ENCODE measurements around the gene COX6A2. TPM values are rescaled to one million over a fixed set of nuclear protein-coding genes. Genes with fewer than 3 reads are reported as not detected.
"Not testable (repeated sequence)": the region's sequence is repeated elsewhere in the genome, so short reads cannot be mapped to it uniquely, and the experiment has no call there.

Gene COX6A2
- total RNA-seq, 1 experiment from 2014 or later = not detected

DNA sequence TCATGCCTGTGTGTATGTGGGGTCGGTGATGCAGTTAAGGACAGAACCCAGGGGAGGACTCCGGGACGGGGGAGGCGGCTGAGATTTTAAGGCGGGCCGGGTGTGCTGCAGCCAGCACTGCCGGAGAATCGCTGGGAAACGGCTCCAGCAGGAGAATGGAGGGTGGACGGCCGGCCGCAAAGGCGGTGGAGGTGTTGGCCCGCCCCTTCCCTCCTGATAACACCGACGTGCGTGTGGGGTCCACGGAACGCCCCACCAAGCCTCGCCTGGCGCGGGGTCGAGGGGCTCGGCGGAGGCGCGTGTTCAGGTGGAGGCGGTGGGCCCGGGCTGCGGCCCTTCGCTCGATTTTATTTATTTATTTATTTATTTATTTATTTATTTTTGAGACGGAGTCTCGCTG is 13.8 kb upstream of the COX6A2 start:
- no peak overlapping the region for H3K27ac ChIP-seq
- H4K20me1 ChIP-seq (ENCODE audit: insufficient read depth) = no peaks in the 10 kb centered on the region
- H2AFZ ChIP-seq = no peak overlapping the region
- peak overlapping the region; percentile 70; the same call in 1 of the 2 replicates for H3K4me3 ChIP-seq
- intact Hi-C loops (cut with micrococcal nuclease; ENCODE audit: unreplicated experiment) = loop anchor here (5.0 kb wide), 1 partner anchor 240 kb away; the partner anchor contains the start of gene PYCARD
- TSS peak; percentile 39 for BruUV-seq (replicated peaks)
- POLR2A ChIA-PET (ENCODE audit: unreplicated experiment) = interaction anchor here (0.5 to 0.7 kb wide), 3 partner anchors 97 to 270 kb away, joined by 3 to 4 read pairs (median 3); no protein-coding TSS in a partner anchor
- H3K36me3 ChIP-seq (ENCODE audit: low read depth) = no peaks in the 10 kb centered on the region
- H3F3A ChIP-seq (ENCODE audit: insufficient read depth, low read depth) = peaks cover 20% of the 10 kb centered on the region
- H3K9me2 ChIP-seq (ENCODE audit: insufficient read depth) = no peaks in the 10 kb centered on the region
- no peaks in the 10 kb centered on the region for H3K9me3 ChIP-seq (ENCODE audit: insufficient read depth, low read depth)
- CTCF ChIA-PET = interaction anchor here (1.1 to 1.6 kb wide), 2 partner anchors 11 to 457 kb away, joined by 4 to 8 read pairs; partner anchors contain the start of gene HSD3B7
- DNase-seq = no peak
- no peaks in the 10 kb centered on the region for H3K79me2 ChIP-seq (ENCODE audit: low read depth)
- peak overlapping the region; percentile 82; the same call in 1 of the 2 replicates for H3K4me2 ChIP-seq
- no peaks in the 10 kb centered on the region for H3K27me3 ChIP-seq (ENCODE audit: insufficient read depth, low read depth)
- H3K4me1 ChIP-seq (replicated peaks; ENCODE audit: insufficient read depth) = no peaks in the 10 kb centered on the region
- TF ChIP-seq, protein P1, sequence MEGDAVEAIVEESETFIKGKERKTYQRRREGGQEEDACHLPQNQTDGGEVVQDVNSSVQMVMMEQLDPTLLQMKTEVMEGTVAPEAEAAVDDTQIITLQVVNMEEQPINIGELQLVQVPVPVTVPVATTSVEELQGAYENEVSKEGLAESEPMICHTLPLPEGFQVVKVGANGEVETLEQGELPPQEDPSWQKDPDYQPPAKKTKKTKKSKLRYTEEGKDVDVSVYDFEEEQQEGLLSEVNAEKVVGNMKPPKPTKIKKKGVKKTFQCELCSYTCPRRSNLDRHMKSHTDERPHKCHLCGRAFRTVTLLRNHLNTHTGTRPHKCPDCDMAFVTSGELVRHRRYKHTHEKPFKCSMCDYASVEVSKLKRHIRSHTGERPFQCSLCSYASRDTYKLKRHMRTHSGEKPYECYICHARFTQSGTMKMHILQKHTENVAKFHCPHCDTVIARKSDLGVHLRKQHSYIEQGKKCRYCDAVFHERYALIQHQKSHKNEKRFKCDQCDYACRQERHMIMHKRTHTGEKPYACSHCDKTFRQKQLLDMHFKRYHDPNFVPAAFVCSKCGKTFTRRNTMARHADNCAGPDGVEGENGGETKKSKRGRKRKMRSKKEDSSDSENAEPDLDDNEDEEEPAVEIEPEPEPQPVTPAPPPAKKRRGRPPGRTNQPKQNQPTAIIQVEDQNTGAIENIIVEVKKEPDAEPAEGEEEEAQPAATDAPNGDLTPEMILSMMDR (conservative IDR thresholded peaks at IDR 0.05) = no peak
- no peak for TF ChIP-seq EZH2 (IDR thresholded peaks at IDR 0.05; ENCODE audit: low read depth)

DNA sequence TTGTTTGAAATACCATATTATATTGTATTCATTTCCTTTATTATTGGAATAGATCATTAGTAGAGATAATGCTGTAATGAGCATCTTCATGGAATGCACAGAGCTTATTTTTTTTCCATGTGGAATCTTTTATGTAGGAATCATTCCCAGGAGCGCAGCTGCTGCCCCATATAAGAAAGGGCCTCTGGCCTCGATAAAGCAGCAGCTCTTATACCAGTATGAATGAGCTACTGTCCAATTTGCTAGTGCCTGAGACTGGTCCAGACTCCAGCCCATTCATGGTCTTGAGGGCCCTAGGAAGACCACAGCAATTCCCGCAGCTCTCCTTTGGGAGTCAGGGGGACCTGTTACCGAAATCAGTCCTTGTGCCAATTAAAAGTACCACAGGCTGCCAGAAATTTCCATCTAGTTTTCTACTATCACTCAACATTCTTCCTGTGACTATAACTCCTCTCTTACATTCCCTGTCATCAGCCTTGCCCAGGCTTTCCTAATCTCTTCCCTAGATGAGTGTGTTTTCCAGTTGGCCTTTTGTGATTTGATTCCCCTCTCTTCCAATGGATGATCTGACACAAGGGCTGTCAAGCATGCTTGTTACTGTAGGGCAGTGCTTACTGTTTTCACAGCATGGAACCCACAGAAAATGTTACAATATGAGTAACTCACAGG is 12.5 kb upstream of the COX6A2 start:
- no peak overlapping the region for H3K4me2 ChIP-seq
- no peaks in the 10 kb centered on the region for H3K79me2 ChIP-seq (ENCODE audit: low read depth)
- intact Hi-C loops (cut with micrococcal nuclease; ENCODE audit: unreplicated experiment) = loop anchor here (5.0 kb wide), 1 partner anchor 238 kb away; the partner anchor contains the start of gene PYCARD
- no peak overlapping the region for H3K27ac ChIP-seq
- H3K9me3 ChIP-seq (ENCODE audit: insufficient read depth, low read depth) = no peaks in the 10 kb centered on the region
- ChIA-PET CTCF (no interaction called here), POLR2A (ENCODE audit: unreplicated experiment) (interaction anchor here (0.7 kb wide), 2 partner anchors 15 to 264 kb away, joined by 5 read pairs; no protein-coding TSS in a partner anchor)
- H3K27me3 ChIP-seq (ENCODE audit: insufficient read depth, low read depth) = no peaks in the 10 kb centered on the region
- no peaks in the 10 kb centered on the region for H3K9me2 ChIP-seq (ENCODE audit: insufficient read depth)
- no peak for DNase-seq
- TF ChIP-seq EZH2 (IDR thresholded peaks at IDR 0.05; ENCODE audit: low read depth) = no peak
- TF ChIP-seq, protein P1 (conservative IDR thresholded peaks at IDR 0.05) = no peak
- H3F3A ChIP-seq (ENCODE audit: insufficient read depth, low read depth) = peaks cover 20% of the 10 kb centered on the region
- no peaks in the 10 kb centered on the region for H3K36me3 ChIP-seq (ENCODE audit: low read depth)
- no peak overlapping the region for H2AFZ ChIP-seq
- no TSS peak for BruUV-seq (replicated peaks)
- H3K4me3 ChIP-seq = no peak overlapping the region
- H4K20me1 ChIP-seq (ENCODE audit: insufficient read depth) = no peaks in the 10 kb centered on the region
- H3K4me1 ChIP-seq (replicated peaks; ENCODE audit: insufficient read depth) = no peaks in the 10 kb centered on the region

- H3K27ac ChIP-seq = no peak overlapping the region
- no peak overlapping the region for H2AFZ ChIP-seq
- no peaks in the 10 kb centered on the region for H3K4me1 ChIP-seq (replicated peaks; ENCODE audit: insufficient read depth)
- no peaks in the 10 kb centered on the region for H4K20me1 ChIP-seq (ENCODE audit: insufficient read depth)
- BruUV-seq (replicated peaks) = no TSS peak
- TF ChIP-seq, protein P1 (conservative IDR thresholded peaks at IDR 0.05) = no peak
- no peak for TF ChIP-seq EZH2 (IDR thresholded peaks at IDR 0.05; ENCODE audit: low read depth)
- DNase-seq = no peak
- no peak overlapping the region for H3K4me3 ChIP-seq
- H3K36me3 ChIP-seq (ENCODE audit: low read depth) = no peaks in the 10 kb centered on the region
- H3K27me3 ChIP-seq (ENCODE audit: insufficient read depth, low read depth) = no peaks in the 10 kb centered on the region
- no peaks in the 10 kb centered on the region for H3K79me2 ChIP-seq (ENCODE audit: low read depth)
- H3F3A ChIP-seq (ENCODE audit: insufficient read depth, low read depth) = peaks cover 12% of the 10 kb centered on the region; the same call in 1 of the 2 replicates
- H3K4me2 ChIP-seq = no peak overlapping the region
- ChIA-PET CTCF (interaction anchor here (0.6 kb wide), 1 partner anchor 284 kb away, joined by 13 read pairs; no protein-coding TSS in a partner anchor), POLR2A (ENCODE audit: unreplicated experiment) (no interaction called here)
- H3K9me2 ChIP-seq (ENCODE audit: insufficient read depth) = no peaks in the 10 kb centered on the region
- intact Hi-C loops (cut with micrococcal nuclease; ENCODE audit: unreplicated experiment) = no loop called here
- H3K9me3 ChIP-seq (ENCODE audit: insufficient read depth, low read depth) = no peaks in the 10 kb centered on the region
These were observed 11.4 kb upstream of the COX6A2 start for GRCh38 chr16:31439519-31439918.

- H3K36me3 ChIP-seq (ENCODE audit: low read depth); H3K9me3 ChIP-seq (ENCODE audit: insufficient read depth, low read depth); intact Hi-C loops (cut with micrococcal nuclease; ENCODE audit: unreplicated experiment); H3K79me2 ChIP-seq (ENCODE audit: low read depth); H3K27ac ChIP-seq; H3K4me3 ChIP-seq; H3K27me3 ChIP-seq (ENCODE audit: insufficient read depth, low read depth); BruUV-seq (replicated peaks); H4K20me1 ChIP-seq (ENCODE audit: insufficient read depth); POLR2A ChIA-PET (ENCODE audit: unreplicated experiment); DNase-seq; H3K4me2 ChIP-seq; H2AFZ ChIP-seq; H3K9me2 ChIP-seq (ENCODE audit: insufficient read depth); H3K4me1 ChIP-seq (replicated peaks; ENCODE audit: insufficient read depth): not testable (repeated sequence)
- H3F3A ChIP-seq (ENCODE audit: insufficient read depth, low read depth) = peaks cover 12% of the 10 kb centered on the region; the same call in 1 of the 2 replicates
- CTCF ChIA-PET = interaction anchor here (0.6 kb wide), 1 partner anchor 284 kb away, joined by 13 read pairs; no protein-coding TSS in a partner anchor
These were observed 10.9 kb upstream of the COX6A2 start for GRCh38 chr16:31439023-31439422.
